ENCODE results near the gene DCC. TPM values are rescaled to one million over a fixed set of nuclear protein-coding genes. Genes with fewer than 3 reads are reported as not detected.

DCC gene
- total and polyA plus RNA-seq, 2 of the 8 experiments (the other 6 are each of a cell fraction or from before 2014, with no cell fraction given): 0.14 to 1.4 TPM

GRCh38 chr18:53101536-53102105, 761.6 kb downstream of the DCC start:
- H3K18ac ChIP-seq (ENCODE audit: extremely low read depth, low read length): no peak overlapping the region
- no peak overlapping the region for H4K5ac ChIP-seq (ENCODE audit: insufficient read length, low read depth, low read length)
- no peak overlapping the region for H2BK120ac ChIP-seq (replicated peaks; ENCODE audit: low read depth, low read length)
- H3K27me3 ChIP-seq (replicated peaks in 1 of 4; ENCODE audit: control insufficient read depth in 3 of 4, extremely low read depth in 1 of 4, insufficient read depth in 3 of 4, low read length in 3 of 4): no peaks in the 10 kb centered on the region
- H3K9ac ChIP-seq (replicated peaks in 1 of 4; ENCODE audit: extremely low read depth in 1 of 4, low read depth in 3 of 4, low read length in 3 of 4): no peak overlapping the region
- no peak overlapping the region for H2BK20ac ChIP-seq (ENCODE audit: low read length)
- DNase-seq (ENCODE audit: low read depth in 1 of 2, low spot score in 2 of 2) (no peak), FAIRE-seq (no peak)
- H4K8ac ChIP-seq (ENCODE audit: extremely low read depth, insufficient read depth, low read length): no peak overlapping the region
- ChIA-PET POLR2A (ENCODE audit: partially characterized antibody) (no interaction called here), CTCF (ENCODE audit: partially characterized antibody) (interaction anchor here (1.5 kb wide), 1 partner anchor 51 kb away, joined by 3 read pairs; no protein-coding TSS in a partner anchor)
- H3K4me1 ChIP-seq (replicated peaks in 1 of 4; ENCODE audit: control insufficient read depth in 3 of 4, insufficient read depth in 4 of 4, low read length in 3 of 4): no peaks in the 10 kb centered on the region
- no peak overlapping the region for H2AFZ ChIP-seq (ENCODE audit: low read length)
- no peak overlapping the region for H2BK5ac ChIP-seq (ENCODE audit: low read depth, low read length)
- no peak overlapping the region for H3K4ac ChIP-seq (replicated peaks; ENCODE audit: insufficient read length, low read depth, low read length)
- H3K4me2 ChIP-seq (ENCODE audit: insufficient read depth in 1 of 2, low read depth in 2 of 2, low read length in 2 of 2): no peak overlapping the region
- H3K36me3 ChIP-seq (ENCODE audit: control insufficient read depth in 2 of 4, insufficient read depth in 4 of 4, low read length in 3 of 4): no peaks in the 10 kb centered on the region
- H3K56ac ChIP-seq (replicated peaks; ENCODE audit: insufficient read length, low read depth, low read length): no peak overlapping the region
- H3K23me2 ChIP-seq (ENCODE audit: low read depth, low read length): no peaks in the 10 kb centered on the region
- H3K79me1 ChIP-seq (ENCODE audit: low read depth, low read length): no peaks in the 10 kb centered on the region
- no peak overlapping the region for H2BK15ac ChIP-seq (ENCODE audit: low read length)
- no peak overlapping the region for H3K4me3 ChIP-seq (ENCODE audit: extremely low read depth in 1 of 4, insufficient read depth in 2 of 4, low read depth in 3 of 4, low read length in 4 of 4)
- H2BK12ac ChIP-seq (ENCODE audit: low read depth, low read length): no peak overlapping the region
- no peak overlapping the region for H3K27ac ChIP-seq (ENCODE audit: low read depth, low read length)
- WGBS, 2 experiments (ENCODE audit: extremely low coverage in 1 of 2, insufficient coverage in 1 of 2, insufficient read length in 1 of 2, insufficient replicate concordance in 2 of 2, low coverage in 1 of 2, low lambda C conversion rate in 2 of 2, missing lambda C conversion rate in 1 of 2): 85% methylated on average over 5 of the region's 5 CpGs; no CpG with 5 or more reads in 1 of the 2 experiments
- H3K9me3 ChIP-seq (ENCODE audit: insufficient read depth in 2 of 2, low read depth in 1 of 2, low read length in 1 of 2): peaks cover 0 to 2% of the 10 kb centered on the region in 2 experiments; a peak in 2 of 4 replicates
- H2AK5ac ChIP-seq (ENCODE audit: low read depth, low read length): no peak overlapping the region
- H4K20me1 ChIP-seq (replicated peaks in 1 of 2; ENCODE audit: control insufficient read depth in 1 of 2, insufficient read depth in 2 of 2, low read length in 2 of 2): no peaks in the 10 kb centered on the region
- H3K79me2 ChIP-seq (ENCODE audit: control insufficient read depth in 1 of 2, insufficient read depth in 2 of 2, low read length in 2 of 2): no peaks in the 10 kb centered on the region
- H4K91ac ChIP-seq (replicated peaks; ENCODE audit: insufficient read length, low read length): no peak overlapping the region
- H3K14ac ChIP-seq (ENCODE audit: insufficient read length): no peak overlapping the region
- H3K23ac ChIP-seq (ENCODE audit: insufficient read length): no peak overlapping the region
- TF ChIP-seq TAF1 (IDR thresholded peaks at IDR 0.05; ENCODE audit: low read depth, low read length) (no peak), TBP (IDR thresholded peaks at IDR 0.05; ENCODE audit: low read depth, low read length) (no peak), EZH2 (IDR thresholded peaks at IDR 0.05; ENCODE audit: low read depth, low read length, severe bottlenecking) (no peak), GTF2F1 (IDR thresholded peaks at IDR 0.05; ENCODE audit: borderline replicate concordance, low read depth, low read length) (no peak), RAD21 (IDR thresholded peaks at IDR 0.05 in 1 of 2, conservative IDR thresholded peaks at IDR 0.05 in 1 of 2; ENCODE audit: low read depth in 2 of 2, low read length in 2 of 2) (no peak), ZNF274 (IDR thresholded peaks at IDR 0.05; ENCODE audit: borderline replicate concordance, extremely low read depth, low read length) (no peak), CBX5 (IDR thresholded peaks at IDR 0.05; ENCODE audit: low read depth, low read length) (no peak), RBBP5 (IDR thresholded peaks at IDR 0.05; ENCODE audit: borderline replicate concordance, low read depth, low read length) (no peak), PHF8 (conservative IDR thresholded peaks at IDR 0.05; ENCODE audit: low read depth, low read length) (no peak), SIX5 (IDR thresholded peaks at IDR 0.05; ENCODE audit: low read depth, low read length) (no peak), SRF (IDR thresholded peaks at IDR 0.05; ENCODE audit: low read depth, low read length) (no peak)
- TF ChIP-seq, protein P1, sequence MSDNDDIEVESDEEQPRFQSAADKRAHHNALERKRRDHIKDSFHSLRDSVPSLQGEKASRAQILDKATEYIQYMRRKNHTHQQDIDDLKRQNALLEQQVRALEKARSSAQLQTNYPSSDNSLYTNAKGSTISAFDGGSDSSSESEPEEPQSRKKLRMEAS (IDR thresholded peaks at IDR 0.05): no peak

Data from H1 (cell line).